Activated CD4-positive, alpha-beta T cell treated with anti-CD3 and anti-CD28 coated beads, Interleukin-2, Interleukin-4, amounts not matched to agents 100 ng/mL and 50 ng/mL, durations not matched to agents 16 hours and 8 hours (primary cell): ENCODE measurements around the gene PHLDA2.

Source experiments
- DNase-seq: peaks from one replicate; pipeline ENCODE4 v3.0.0-alpha.2; 2020; ENCODE audit warnings: low spot score

Gene PHLDA2

DNA sequence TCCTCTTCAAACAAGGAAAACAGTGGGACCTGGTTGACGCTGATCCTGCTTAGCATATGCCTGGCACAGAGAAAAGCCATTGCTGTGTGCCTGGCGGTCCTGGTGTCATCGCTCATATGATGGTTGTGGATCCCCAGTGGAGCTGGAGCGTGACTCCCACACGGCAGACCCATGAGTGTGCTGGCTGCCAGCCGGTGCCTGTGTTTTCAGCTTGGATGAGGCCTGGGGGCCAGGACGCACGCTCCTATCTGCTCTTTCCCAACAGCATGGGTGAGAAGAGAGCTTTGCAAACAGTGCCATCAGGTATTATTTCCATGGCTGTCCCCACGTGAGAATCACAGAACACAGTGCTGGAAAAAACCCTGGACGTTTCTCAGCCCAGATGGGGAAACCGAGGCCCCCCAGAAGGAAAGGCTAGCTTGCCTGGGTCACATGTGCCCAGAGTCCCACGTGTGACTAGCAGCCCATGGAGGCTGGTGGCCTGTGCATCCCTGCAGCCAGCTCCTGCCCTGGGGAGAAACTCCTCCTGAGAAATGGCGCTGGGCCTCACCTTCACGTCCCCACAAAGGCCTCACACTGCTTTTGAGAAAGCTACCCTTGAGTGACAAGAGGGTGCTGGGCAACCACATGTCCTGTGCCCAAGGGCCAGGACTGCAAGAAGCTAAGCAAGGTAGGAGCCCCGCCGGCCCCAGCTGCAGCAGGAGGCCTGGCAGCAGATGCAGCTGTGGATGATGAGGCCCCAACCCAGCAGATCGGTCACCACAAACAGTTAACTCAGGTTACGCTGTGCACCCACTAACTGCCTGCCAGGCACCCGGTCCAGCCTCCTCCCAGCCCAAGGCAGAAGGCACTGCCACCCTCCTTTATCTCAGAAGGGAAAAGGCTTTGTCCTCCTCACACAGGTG is 47.9 kb downstream of the PHLDA2 start:
- no peak for DNase-seq

GRCh38 chr11:2880646-2881045 is 48.6 kb downstream of the PHLDA2 start:
- no peak for DNase-seq

DNA sequence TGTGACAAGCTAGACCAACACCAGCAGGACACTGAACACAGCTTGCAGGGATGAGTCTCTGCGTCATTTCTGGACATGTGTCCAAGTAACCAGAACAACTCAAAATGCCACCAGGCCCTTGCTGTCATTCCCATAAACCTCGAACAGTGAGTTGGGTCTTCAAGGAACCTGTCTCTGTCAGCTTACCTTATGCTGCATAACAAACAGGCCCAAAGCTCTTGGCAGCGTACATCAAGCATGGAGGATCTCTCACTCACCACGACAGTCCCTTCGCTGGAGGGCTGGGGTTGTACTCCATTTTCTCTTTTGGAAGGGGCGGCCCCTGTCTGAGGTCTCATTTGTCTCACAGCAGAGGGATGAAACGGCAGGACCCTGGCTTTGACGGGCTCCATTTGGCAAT is 50.4 kb downstream of the PHLDA2 start:
- no peak for DNase-seq
